ENCODE measurements around the gene OR2C3. TPM values are rescaled to one million over a fixed set of nuclear protein-coding genes. Genes with fewer than 3 reads are reported as not detected.
"Not testable (repeated sequence)": the region's sequence is repeated elsewhere in the genome, so short reads cannot be mapped to it uniquely, and the experiment has no call there.

OR2C3 gene
- total and polyA plus RNA-seq, 5 donors from 2014 or later, result not detected

- Mint-ChIP-seq H3K27ac (no peak overlapping the region), H3K4me1 (no peaks in the 10 kb centered on the region), H3K27me3 (no peaks in the 10 kb centered on the region), H3K36me3 (no peaks in the 10 kb centered on the region), H3K4me3 (no peak overlapping the region), H3K9me3 (no peaks in the 10 kb centered on the region)
- Histone ChIP-seq H3K36me3 (ENCODE audit: control insufficient read depth, insufficient read depth, low read length) (no peaks in the 10 kb centered on the region), H3K27me3 (ENCODE audit: control insufficient read depth, insufficient read depth, low read length) (no peaks in the 10 kb centered on the region), H3K9me3 (ENCODE audit: control insufficient read depth in 2 of 2, low read length in 2 of 2) (no peaks in the 10 kb centered on the region), H3K27ac (ENCODE audit: insufficient read depth, low read length, poor library complexity, severe bottlenecking) (no peak overlapping the region), H3K4me1 (ENCODE audit: control insufficient read depth, insufficient read depth, low read length, poor library complexity, severe bottlenecking) (no peaks in the 10 kb centered on the region), H3K4me3 (ENCODE audit: low read depth, low read length) (no peak overlapping the region)
- DNase-seq (peak in 2 of 3 donors; percentile 35 to 41), ATAC-seq (ENCODE audit: low read depth in 2 of 2) (peak; percentile 44 to 64)
Measured at GRCh38 chr1:247487057-247487456, 49.2 kb downstream of the OR2C3 start.

- H3K27me3 Mint-ChIP-seq, result peaks cover 5% of the 10 kb centered on the region
- Histone ChIP-seq H3K27ac (ENCODE audit: insufficient read depth, low read length, poor library complexity, severe bottlenecking) (no peak overlapping the region), H3K36me3 (ENCODE audit: control insufficient read depth, insufficient read depth, low read length) (no peaks in the 10 kb centered on the region), H3K9me3 (ENCODE audit: control insufficient read depth in 2 of 2, low read length in 2 of 2) (no peaks in the 10 kb centered on the region), H3K27me3 (ENCODE audit: control insufficient read depth, insufficient read depth, low read length) (no peaks in the 10 kb centered on the region), H3K4me3 (ENCODE audit: low read depth, low read length) (no peak overlapping the region), H3K4me1 (ENCODE audit: control insufficient read depth, insufficient read depth, low read length, poor library complexity, severe bottlenecking) (no peaks in the 10 kb centered on the region)
- H3K27ac Mint-ChIP-seq, result no peak overlapping the region
- H3K36me3 Mint-ChIP-seq, result no peaks in the 10 kb centered on the region
- H3K9me3 Mint-ChIP-seq, result peaks cover 0 to 2% (median 0%) of the 10 kb centered on the region in 7 donors
- H3K4me3 Mint-ChIP-seq, result no peak overlapping the region
- H3K4me1 Mint-ChIP-seq, result no peaks in the 10 kb centered on the region
- no peak for ATAC-seq (ENCODE audit: low read depth in 2 of 2)
- no peak for DNase-seq
Measured at GRCh38 chr1:247482747-247483146, 53.5 kb downstream of the OR2C3 start.

- H3K27ac ChIP-seq (ENCODE audit: insufficient read depth, low read length, poor library complexity, severe bottlenecking); H3K4me3 ChIP-seq (ENCODE audit: low read depth, low read length); ATAC-seq (ENCODE audit: low read depth in 2 of 2); H3K27me3 Mint-ChIP-seq; H3K4me1 ChIP-seq (ENCODE audit: control insufficient read depth, insufficient read depth, low read length, poor library complexity, severe bottlenecking); H3K4me3 Mint-ChIP-seq; H3K4me1 Mint-ChIP-seq; H3K27ac Mint-ChIP-seq; DNase-seq; H3K36me3 ChIP-seq (ENCODE audit: control insufficient read depth, insufficient read depth, low read length); H3K9me3 Mint-ChIP-seq; H3K36me3 Mint-ChIP-seq; H3K9me3 ChIP-seq (ENCODE audit: control insufficient read depth in 2 of 2, low read length in 2 of 2); H3K27me3 ChIP-seq (ENCODE audit: control insufficient read depth, insufficient read depth, low read length): not testable (repeated sequence)
Measured at GRCh38 chr1:247476328-247477058, 59.7 kb downstream of the OR2C3 start.

- no peaks in the 10 kb centered on the region for H3K36me3 ChIP-seq (ENCODE audit: control insufficient read depth, insufficient read depth, low read length)
- no peak overlapping the region for H3K27ac Mint-ChIP-seq
- no peaks in the 10 kb centered on the region for H3K4me1 Mint-ChIP-seq
Measured at GRCh38 chr1:247475793-247476192, 60.4 kb downstream of the OR2C3 start.

More at GRCh38 chr1:247475793-247476192, 60.4 kb downstream of the OR2C3 start:
- DNase-seq (no peak), ATAC-seq (ENCODE audit: low read depth in 2 of 2) (no peak)
- Histone ChIP-seq H3K9me3 (ENCODE audit: control insufficient read depth in 2 of 2, low read length in 2 of 2) (no peaks in the 10 kb centered on the region), H3K27me3 (ENCODE audit: control insufficient read depth, insufficient read depth, low read length) (no peaks in the 10 kb centered on the region), H3K4me3 (ENCODE audit: low read depth, low read length) (no peak overlapping the region), H3K27ac (ENCODE audit: insufficient read depth, low read length, poor library complexity, severe bottlenecking) (no peak overlapping the region), H3K4me1 (ENCODE audit: control insufficient read depth, insufficient read depth, low read length, poor library complexity, severe bottlenecking) (no peaks in the 10 kb centered on the region)
- Mint-ChIP-seq H3K36me3 (no peaks in the 10 kb centered on the region), H3K27me3 (peaks cover 5% of the 10 kb centered on the region), H3K9me3 (peaks cover 0 to 2% (median 0%) of the 10 kb centered on the region in 7 donors), H3K4me3 (no peak overlapping the region)

Other genes starting within 250 kb of the OR2C3 start
- 6.0 TPM for gene ZNF496, start 204.6 kb downstream of the OR2C3 start, total RNA-seq
- 1 to 10 TPM; 2.0 to 3.8 (median 3.2) TPM for gene ZNF496, start 204.6 kb downstream of the OR2C3 start, polyA plus RNA-seq
- gene NLRP3, start 120.3 kb downstream of the OR2C3 start, total RNA-seq, result 2.0 TPM
- under 1 TPM in 2 of 4 donors, not detected in 2; 0.10 to 0.34 TPM for gene NLRP3, start 120.3 kb downstream of the OR2C3 start, polyA plus RNA-seq
- gene OR2B11, start 78.3 kb downstream of the OR2C3 start, total RNA-seq, result not detected
- not detected for gene OR2B11, start 78.3 kb downstream of the OR2C3 start, polyA plus RNA-seq
- 0.67 TPM for gene GCSAML, start 12.7 kb upstream of the OR2C3 start, total RNA-seq
- not detected for gene GCSAML, start 12.7 kb upstream of the OR2C3 start, polyA plus RNA-seq
- not detected for gene OR2G2, start 51.9 kb upstream of the OR2C3 start, total RNA-seq
- not detected for gene OR2G2, start 51.9 kb upstream of the OR2C3 start, polyA plus RNA-seq
- gene OR2G3, start 69.1 kb upstream of the OR2C3 start, total RNA-seq, result not detected
- gene OR2G3, start 69.1 kb upstream of the OR2C3 start, polyA plus RNA-seq, result not detected
- gene OR13G1, start 143.3 kb upstream of the OR2C3 start, total RNA-seq, result not detected
- not detected for gene OR13G1, start 143.3 kb upstream of the OR2C3 start, polyA plus RNA-seq
- gene OR6F1, start 180.2 kb upstream of the OR2C3 start, total RNA-seq, result not detected
- not detected for gene OR6F1, start 180.2 kb upstream of the OR2C3 start, polyA plus RNA-seq
- gene OR14K1, start 202.2 kb upstream of the OR2C3 start, total RNA-seq, result not detected
- gene OR14K1, start 202.2 kb upstream of the OR2C3 start, polyA plus RNA-seq, result not detected
- not detected for gene OR14A2, start 211.7 kb upstream of the OR2C3 start, total RNA-seq
- gene OR14A2, start 211.7 kb upstream of the OR2C3 start, polyA plus RNA-seq, result not detected
- not detected for gene OR1C1, start 224.1 kb upstream of the OR2C3 start, total RNA-seq
- gene OR1C1, start 224.1 kb upstream of the OR2C3 start, polyA plus RNA-seq, result not detected

Data from CD4-positive, CD25-positive, alpha-beta regulatory T cell (primary cell).